T-helper 22 cell (primary cell): ENCODE data around the gene FUNDC2.
A peak's percentile ranks its signal among the peaks of the same experiment; 100 is the strongest.

ENCODE experiments used
- DNase-seq: peaks from one replicate; pipeline ENCODE4 v3.0.0-alpha.2; 2020; ENCODE audit warnings: low read depth

The FUNDC2 gene

DNA sequence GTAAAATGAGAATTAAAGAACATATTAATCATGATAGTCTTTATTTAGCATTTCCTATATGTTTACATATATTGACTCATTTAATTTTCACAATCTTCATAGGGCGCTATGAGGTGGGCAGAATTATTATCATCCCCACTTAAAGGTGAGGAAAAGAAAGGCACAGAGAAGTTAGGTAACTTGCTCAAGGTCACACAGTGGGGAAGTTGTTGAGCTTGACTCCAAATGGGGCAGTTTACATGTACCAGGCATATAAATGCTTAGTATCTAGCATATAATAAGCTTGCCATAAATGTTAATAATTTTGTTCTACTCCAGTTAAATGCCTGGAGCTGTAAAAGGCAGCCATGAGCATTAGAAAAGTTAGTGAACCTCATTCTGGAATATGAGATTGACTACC, 42.8 kb downstream of the FUNDC2 start:
- no peak for DNase-seq

DNA sequence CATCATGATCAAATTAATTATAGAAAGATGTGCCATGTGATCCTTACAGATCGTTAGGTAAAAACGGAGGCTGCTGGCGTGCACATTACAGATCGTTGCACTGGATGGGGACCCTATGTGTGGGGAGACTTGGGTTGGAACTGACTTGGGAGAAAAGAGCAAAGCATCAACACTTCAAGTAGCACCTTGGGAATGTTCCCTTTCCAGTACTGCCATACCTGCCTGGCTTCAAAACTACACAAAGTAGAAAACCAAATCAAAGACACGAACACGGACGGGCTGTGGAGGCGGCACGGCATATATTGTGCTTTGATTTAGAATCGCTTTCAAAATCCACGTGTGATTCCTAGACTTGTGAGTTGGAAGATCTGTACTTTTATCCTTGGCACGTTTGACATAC, 43.4 kb downstream of the FUNDC2 start:
- no peak for DNase-seq

DNA sequence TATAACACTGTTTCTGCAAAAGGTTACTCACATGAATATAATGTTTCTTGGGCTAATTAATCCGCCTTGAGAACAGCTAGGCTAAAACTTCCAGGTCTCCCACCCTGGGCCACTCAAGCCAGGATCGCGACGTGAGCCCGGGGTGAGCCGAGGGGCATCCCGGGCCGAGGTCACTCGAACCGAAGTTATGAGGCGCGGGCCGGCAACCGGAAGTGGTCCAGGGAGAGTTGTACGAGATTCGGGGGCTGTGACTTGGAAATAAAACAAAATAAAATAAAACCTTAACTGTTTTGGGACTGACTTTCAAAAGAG, 44.0 kb downstream of the FUNDC2 start:
- no peak for DNase-seq

- DNase-seq: peak; percentile 65
Measured at GRCh38 chrX:155070975-155071693, 44.5 kb downstream of the FUNDC2 start, which contains the start of the genes BRCC3, CMC4 and MTCP1. Gene BRCC3 (plus strand): TSS chrX:155071508. CDS start chrX:155071528, 20 bp downstream. Gene CMC4 (minus strand): TSS chrX:155071136. CDS start chrX:155064023, 7,113 bp downstream. Gene MTCP1 (minus strand): TSS chrX:155071136. CDS start chrX:155066010, 5,126 bp downstream.

- DNase-seq: no peak
Measured at GRCh38 chrX:155071694-155072280, 45.1 kb downstream of the FUNDC2 start.

DNA sequence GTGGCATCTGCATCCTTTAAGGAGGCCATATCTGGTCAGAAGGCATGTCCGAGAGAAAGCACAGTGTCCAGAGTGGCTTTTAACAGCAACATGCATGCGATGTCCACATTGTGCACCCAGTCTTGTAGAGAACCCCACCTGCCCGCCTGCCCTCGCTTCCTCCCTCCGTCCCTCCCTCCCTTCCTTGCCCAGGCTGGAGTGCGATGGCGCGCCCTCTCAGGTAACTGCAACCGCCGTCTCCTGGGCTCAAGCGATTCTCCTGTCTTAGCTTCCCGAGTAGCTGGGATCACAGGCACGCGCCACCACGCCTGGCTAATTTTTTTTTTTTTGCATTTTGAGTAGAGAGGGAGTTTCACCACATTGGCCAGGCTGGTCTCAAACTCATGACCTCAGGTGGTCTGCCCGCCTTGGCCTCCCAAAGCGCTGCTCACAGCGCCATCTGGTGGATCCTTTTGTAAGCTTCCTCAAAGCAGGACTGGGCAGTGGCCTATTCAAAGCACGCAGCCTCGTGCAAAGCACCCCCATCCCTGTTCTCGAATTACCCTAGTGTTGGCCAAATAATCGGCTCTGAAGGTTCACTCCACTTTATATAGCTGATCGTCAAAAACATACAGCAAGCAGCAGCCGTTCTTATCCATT, 59.7 kb downstream of the FUNDC2 start:
- no peak for DNase-seq

DNA sequence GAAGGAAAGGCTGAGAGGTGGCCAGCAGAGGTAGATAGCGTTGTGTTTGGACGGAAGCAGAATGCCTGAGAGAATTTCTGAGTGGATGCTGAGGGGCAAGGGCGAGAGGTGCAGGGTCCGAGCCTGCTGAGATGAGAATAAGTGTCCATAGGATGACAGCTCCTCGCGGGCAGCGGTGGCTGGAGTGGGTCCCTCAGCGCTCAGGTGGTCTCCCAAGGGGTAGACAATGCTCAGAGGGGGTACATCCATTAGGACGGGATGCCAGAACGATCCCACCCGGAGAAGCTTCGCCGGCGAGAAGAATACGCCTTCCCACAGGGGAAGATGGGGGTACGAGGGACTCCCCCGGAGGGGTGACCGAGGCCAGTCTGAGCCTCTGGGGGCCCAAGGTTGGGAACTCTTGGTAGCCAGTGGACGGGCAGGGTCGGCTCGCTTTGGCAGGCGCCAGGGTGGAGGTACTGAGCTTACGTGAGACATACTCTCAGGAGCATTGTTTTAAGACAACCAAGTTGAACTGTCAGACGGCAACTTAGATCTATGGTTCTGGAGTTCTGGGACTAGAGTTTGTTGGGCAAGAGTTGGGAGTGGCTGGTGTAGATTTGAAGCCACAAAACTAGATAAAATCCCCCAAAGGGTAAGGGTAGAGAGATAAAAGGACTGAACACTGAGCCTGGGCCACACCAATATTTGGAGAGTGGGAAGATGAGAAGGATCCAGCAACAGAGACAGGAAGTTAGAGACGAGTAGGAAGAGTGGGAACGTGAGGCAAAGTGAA, 60.5 kb downstream of the FUNDC2 start:
- DNase-seq: no peak

DNA sequence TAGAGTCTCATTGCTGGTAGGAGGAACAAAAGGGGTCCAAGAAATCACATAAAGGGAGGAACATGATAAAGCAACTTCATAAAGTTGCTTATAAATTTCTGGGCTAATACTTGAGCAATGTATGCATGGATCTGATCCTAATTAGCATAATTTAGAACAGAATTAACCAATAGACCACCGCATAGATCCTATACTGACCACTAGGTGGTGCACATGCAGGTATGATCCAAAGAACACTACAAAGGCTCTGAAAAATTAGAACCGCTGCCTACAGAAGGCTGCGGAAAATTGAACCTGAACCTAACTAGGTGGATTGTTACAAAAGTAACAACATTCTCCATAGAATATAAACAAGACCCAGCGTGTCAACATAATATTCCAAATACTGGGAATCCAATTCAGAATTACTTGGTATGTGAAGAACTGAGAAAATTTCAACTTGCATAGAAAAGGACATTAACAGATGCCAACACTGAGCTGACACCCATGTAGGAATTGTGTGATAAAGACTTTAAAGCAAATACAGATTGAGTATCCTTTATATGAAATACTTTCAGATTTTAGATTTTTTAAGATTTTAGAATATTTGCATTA, 67.9 kb downstream of the FUNDC2 start:
- no peak for DNase-seq

- DNase-seq: no peak
Measured at GRCh38 chrX:155105919-155106318, 79.3 kb downstream of the FUNDC2 start.

- DNase-seq: no peak
Measured at GRCh38 chrX:155108427-155108826, 81.8 kb downstream of the FUNDC2 start.
